Measurements from ENCODE around the gene CAPZB.

- TF ChIP-seq POLR2A (IDR thresholded peaks at IDR 0.05) (no peak), POLR2AphosphoS5 (IDR thresholded peaks at IDR 0.05) (no peak)
- TF ChIP-seq, protein P1, sequence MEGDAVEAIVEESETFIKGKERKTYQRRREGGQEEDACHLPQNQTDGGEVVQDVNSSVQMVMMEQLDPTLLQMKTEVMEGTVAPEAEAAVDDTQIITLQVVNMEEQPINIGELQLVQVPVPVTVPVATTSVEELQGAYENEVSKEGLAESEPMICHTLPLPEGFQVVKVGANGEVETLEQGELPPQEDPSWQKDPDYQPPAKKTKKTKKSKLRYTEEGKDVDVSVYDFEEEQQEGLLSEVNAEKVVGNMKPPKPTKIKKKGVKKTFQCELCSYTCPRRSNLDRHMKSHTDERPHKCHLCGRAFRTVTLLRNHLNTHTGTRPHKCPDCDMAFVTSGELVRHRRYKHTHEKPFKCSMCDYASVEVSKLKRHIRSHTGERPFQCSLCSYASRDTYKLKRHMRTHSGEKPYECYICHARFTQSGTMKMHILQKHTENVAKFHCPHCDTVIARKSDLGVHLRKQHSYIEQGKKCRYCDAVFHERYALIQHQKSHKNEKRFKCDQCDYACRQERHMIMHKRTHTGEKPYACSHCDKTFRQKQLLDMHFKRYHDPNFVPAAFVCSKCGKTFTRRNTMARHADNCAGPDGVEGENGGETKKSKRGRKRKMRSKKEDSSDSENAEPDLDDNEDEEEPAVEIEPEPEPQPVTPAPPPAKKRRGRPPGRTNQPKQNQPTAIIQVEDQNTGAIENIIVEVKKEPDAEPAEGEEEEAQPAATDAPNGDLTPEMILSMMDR (IDR thresholded peaks at IDR 0.05 in 8 of 11, conservative IDR thresholded peaks at IDR 0.05 in 3 of 11): no peak
Observed at GRCh38 chr1:19427087-19427781, 58.1 kb downstream of the CAPZB start.

Measured in spleen (tissue), 7 donors.